Myocyte (in vitro differentiated cells): ENCODE data around the gene NOXO1. TPM values are rescaled to one million over a fixed set of nuclear protein-coding genes. Genes with fewer than 3 reads are reported as not detected.
A peak's percentile ranks its signal among the peaks of the same experiment; 100 is the strongest.

ENCODE experiments used
- DNase-seq: peaks from one replicate; pipeline ENCODE4 v3.0.0-alpha.2; 2012; ENCODE audit warnings: low read depth
- total RNA-seq: library from RNA; depleted of rRNA; stranded (reverse); fragments of >200 nt; gene quantifications from 2 replicates; pipeline ENCODE4 v1.2.3, GENCODE V29; 2014

Gene NOXO1
- total RNA-seq, 1 donor from 2014 or later: 1.1 TPM

DNA sequence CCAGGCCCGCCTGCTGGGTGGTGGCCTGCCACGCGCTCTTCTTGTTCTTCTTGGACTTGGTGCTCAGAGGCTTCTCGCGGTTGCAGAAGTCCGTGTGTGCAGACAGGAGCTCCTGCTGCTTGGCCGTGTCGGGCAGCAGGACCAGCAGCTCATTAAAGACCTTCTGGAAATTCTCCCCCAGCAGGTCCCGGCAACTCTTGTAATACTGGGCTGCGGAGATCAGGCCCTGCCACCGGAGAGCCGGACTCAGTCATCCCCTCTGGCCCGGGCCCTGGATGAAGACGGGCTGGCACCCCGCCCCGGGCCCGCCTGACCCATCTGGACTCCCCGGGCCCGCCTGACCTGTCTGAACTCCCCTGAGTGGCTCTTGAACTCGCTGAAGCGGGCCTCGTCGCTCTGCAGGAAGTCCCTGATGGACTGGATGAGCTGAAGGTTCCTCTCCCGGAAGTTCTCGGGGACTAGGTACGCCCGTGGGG is 17.1 kb upstream of the NOXO1 start:
- no peak for DNase-seq

DNA sequence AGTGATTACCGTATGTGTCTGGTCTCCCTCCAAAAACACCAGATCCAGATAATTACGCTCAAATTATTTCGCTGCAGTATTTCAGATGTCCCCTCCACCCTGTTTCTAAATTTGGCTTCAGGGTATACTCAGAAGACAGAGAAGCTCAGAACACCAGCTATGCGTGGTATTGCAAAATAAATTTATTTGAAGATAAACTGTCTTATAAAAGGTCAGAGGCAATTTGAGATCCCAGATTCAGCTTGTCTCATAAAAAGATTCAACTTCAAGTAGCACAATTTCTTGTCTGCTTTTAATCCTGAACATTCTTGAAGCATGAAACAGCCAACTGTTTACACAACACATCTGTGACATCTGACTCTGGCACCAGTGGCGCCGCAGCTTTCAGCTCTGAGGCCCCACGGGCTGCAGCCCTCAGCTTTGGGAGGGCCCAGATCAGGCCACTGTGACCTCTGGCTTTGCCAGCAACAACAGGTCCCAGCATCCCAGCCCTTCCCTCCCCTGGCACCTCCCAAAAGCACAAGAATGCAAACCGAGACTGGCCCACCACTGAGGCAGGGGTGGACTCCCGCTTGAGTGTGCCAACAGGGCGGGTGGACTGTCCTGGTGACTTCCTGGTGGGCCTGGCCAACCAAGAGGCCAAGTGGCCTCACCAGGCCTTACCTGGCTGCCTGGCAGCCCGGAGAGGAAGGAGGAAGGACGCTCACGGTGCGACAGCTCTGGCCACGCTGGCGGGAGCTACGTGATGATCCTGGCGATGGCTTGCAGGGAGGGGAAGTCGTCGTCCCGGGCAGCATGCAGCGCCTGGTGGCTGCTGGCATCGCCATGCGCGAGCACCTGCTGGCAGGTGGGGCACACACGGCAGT is 16.5 kb upstream of the NOXO1 start:
- DNase-seq: no peak

DNA sequence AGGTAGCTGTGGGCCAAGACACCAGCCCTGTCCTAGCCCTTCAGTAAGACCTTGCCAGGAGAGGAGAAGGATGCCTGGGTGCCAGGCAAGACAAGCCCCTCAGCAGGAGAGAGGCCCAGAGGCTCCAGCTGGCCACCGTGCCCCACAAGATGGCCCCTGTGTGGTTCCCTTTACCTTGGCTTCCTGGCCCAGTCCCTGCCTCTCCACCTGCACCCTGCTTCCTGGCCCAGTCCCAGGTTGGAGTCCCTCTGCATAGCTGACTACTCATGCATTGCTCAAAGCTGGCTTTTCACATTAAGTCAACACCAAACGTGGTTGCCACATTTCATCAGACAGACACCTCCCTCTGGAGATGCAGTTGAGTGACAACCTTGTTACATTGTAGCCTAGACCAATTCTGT is 12.5 kb upstream of the NOXO1 start:
- DNase-seq: no peak

DNA sequence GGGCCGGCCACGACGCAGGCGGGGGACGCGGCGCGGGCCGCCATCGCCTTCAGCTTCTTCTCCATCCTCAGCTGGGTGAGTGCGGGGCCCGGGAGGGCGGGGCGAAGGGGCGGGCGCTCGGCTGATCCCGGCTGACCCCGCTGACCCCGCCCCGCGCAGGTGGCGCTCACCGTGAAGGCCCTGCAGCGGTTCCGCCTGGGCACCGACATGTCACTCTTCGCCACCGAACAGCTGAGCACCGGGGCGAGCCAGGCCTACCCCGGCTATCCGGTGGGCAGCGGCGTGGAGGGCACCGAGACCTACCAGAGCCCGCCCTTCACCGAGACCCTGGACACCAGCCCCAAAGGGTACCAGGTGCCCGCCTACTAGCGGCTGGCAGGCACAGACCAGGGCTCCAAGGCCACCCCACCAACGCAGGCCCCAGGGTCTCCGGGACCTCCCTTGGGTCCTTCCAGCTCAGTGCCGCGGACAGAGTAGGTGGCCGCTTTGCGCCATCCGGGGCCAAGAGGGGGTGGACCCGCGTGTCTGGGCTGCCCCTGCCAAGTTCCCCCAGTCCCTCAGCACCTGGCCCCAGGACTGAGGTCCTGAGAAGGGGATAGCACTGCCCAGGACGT is 11.5 kb upstream of the NOXO1 start:
- no peak for DNase-seq

DNA sequence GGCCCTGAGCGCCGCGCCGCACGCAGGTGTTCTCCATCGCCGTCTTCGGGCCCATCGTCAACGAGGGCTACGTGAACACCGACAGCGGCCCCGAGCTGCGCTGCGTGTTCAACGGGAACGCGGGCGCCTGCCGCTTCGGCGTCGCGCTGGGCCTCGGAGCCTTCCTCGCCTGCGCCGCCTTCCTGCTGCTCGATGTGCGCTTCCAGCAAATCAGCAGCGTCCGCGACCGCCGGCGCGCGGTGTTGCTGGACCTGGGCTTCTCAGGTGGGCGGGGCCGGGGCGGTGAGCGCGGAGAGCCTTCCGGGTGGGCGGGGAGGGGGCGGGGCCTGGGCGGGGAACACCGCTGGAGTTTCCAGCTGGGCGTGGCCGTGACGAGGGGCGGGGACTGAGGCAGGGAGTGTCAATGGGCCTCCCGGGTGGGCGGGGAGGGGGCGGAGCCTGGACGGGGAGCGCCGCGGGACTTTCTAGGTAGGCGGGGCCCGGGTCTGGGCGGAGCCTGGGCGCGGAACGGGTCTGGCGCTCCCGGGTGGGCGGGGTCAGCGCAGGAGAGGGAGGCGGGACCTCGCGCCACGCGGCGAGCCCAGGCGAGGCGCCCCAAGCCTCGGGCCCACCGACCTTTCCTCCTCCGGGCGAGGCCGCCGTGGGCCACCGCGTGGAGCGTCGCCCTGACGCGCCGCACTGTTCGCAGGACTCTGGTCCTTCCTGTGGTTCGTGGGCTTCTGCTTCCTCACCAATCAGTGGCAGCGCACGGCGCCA is 10.9 kb upstream of the NOXO1 start:
- DNase-seq: peak; percentile 71

DNA sequence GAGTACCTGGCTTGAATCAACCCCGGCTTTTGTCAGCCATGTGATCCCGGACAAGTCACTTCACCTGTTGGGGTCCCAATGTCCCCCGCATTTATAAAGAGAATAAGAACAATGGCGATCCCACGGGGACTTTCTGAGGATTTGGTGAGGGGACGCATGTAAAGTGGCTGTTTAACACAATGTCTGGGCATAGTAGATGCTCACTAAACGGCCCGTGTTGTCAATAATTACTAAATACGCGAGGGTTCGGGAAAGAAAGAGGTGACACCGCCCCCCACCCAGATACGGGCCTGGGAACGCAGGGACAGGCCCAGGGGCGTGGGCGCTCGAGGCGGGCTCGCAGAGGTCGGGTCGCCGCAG is 10.3 kb upstream of the NOXO1 start:
- no peak for DNase-seq

DNA sequence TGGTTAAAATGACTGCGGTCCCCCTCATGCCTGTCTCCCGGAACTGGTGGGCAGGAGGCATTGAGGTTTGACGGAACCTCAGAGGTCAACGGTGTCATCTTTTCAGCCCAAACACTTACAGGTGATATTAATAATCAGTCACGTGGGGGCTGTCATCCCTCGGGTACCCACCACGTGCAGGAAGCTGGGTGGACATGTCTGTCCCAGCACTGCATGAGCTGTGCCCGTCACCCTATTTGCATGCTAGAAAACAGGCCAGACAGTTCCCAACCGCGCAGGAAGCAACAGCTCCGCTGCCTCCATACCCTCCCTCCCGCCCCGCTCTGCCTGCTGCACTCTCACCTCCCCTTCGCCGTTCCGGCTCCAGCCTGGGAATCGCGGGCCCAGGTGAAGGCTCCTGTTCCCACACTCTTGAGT is 9.9 kb upstream of the NOXO1 start:
- DNase-seq: no peak

DNA sequence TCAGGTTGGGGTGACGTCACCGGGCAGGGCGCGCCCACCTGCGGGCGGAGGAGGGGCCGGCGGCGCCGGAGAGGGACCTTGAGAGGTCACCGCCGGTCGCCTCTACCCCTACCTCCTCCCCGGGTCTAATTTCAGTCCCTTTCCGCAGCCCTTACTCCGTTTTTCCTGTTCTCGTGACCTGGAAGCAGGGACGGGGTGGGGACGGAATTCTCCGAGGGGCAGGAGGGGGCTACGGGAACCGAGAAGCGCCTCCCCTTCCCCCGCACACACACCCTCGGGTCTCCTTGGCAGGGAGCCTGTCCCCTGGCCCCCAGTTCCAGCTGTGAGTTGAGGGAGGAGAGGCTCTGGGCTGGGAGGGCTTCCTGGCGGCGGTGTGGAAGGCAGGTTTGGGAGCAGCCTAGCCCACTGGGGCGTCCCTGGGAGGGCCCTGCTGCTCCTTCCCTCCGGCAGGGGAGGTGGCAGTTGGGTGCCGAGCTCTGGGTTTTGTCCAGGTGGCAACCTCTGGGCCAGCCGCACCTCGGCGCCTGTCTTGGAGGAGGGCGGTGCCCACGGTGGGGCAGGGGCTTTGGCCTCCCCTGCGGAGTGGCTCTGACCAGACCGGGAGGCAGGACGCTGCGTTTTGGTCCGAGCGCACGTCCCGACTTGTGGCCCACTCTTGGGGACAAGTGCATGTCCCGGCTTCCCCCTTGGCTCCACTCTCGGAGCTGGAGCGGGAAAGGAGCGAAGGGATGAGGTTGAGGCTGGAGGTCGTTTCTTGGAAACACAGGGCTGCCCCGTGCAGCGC is 9.3 kb upstream of the NOXO1 start:
- DNase-seq: no peak

DNA sequence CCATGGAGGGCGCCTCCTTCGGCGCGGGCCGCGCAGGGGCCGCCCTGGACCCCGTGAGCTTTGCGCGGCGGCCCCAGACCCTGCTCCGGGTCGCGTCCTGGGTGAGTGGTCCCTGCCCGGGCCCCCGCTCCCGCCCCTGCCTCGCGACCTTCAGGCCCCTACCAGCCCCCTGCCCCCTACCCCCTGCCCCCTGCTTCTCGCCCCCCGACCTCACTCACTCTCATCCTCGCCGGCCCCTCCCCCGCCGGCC is 8.8 kb upstream of the NOXO1 start:
- DNase-seq: no peak

DNA sequence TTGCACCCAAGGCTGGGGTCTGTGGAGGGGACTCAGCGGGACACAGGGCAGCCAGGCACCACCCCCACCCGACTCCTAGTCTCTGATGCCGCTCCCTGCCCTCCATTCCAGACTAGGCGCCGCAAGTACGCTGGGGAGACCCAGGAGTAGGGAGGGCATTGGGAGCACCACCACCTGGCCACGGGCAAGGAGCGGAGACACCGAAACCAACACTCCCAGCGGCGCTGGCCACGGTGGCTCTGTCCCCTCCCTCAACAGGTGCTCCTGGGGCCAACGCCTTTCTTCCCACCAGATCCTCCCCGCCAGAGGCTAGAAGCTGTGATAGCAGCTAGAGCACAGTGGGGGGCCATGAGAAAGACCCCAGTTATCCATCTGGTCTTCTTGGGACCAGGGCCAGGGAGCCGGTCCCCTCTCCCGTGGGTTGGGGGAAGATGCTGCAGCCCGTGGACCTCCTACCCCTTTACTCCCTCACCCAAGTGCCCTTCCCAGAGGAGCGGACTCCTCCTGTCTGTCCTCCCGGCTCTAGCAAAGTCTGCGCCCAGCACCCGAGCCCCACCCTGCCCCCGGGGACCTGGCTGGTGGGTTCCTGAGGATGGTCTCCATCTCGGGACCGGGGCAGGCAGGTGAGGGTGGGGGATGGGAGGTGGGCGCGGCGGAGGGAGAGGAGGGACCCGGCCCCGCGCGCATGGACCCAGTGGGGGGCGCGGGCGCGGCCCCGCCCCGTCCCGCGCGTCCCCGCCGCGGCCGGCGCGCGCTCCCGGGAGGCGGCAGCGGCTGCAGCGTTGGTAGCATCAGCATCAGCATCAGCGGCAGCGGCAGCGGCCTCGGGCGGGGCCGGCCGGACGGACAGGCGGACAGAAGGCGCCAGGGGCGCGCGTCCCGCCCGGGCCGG is 8.2 kb upstream of the NOXO1 start, which contains the start of gene SYNGR3:
SYNGR3 (plus strand) TSS at position 762 of the 892 bp plus-strand sequence. CDS start 133 bp downstream, outside the sequence.
- DNase-seq: no peak

DNA sequence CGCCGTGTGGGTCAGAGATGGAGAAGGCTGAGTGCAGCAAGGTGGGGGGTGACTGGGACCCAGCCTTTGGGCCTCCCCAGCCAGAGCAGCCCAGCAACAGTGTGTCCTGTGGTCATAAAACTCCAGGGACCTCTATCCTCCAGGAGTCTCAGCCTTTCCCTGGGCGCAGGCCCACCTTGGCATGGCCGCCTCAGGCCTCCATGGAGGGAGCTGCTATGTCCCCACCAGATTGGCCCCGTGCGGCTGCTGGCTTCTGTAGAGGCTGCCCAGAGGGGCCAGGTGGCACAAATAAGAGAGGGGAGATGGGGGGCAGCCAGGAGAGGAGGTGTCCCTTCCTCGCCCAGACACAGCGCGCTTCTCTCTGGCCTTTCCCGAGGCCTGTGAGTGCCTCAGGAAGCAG is 5.9 kb upstream of the NOXO1 start:
- DNase-seq: no peak

DNA sequence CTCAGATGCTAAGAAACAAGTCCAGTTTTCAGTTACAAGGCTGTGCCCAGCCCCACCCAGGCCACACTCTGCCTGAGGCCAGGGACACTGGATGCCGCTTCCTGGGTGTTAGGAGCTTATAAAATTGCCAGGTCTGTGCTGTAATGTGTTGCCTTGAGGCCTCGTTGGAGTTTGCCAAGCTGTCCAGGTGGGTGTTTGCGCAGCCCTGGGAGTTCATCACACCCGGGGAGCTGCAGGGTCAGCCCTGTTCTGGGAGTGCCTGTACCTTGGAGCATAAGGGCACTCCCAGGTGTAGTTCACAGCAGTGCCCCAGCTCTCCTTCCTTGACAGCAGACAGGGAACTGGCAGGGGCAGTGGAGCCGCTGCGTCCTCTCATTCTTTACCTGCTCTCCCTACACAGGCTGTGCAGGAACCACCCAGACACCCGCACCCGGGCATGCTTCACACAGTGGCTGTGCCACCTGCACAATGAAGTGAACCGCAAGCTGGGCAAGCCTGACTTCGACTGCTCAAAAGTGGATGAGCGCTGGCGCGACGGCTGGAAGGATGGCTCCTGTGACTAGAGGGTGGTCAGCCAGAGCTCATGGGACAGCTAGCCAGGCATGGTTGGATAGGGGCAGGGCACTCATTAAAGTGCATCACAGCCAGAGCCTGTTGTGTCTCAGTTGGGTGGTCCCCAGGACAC is 4.3 kb upstream of the NOXO1 start:
- DNase-seq: no peak

DNA sequence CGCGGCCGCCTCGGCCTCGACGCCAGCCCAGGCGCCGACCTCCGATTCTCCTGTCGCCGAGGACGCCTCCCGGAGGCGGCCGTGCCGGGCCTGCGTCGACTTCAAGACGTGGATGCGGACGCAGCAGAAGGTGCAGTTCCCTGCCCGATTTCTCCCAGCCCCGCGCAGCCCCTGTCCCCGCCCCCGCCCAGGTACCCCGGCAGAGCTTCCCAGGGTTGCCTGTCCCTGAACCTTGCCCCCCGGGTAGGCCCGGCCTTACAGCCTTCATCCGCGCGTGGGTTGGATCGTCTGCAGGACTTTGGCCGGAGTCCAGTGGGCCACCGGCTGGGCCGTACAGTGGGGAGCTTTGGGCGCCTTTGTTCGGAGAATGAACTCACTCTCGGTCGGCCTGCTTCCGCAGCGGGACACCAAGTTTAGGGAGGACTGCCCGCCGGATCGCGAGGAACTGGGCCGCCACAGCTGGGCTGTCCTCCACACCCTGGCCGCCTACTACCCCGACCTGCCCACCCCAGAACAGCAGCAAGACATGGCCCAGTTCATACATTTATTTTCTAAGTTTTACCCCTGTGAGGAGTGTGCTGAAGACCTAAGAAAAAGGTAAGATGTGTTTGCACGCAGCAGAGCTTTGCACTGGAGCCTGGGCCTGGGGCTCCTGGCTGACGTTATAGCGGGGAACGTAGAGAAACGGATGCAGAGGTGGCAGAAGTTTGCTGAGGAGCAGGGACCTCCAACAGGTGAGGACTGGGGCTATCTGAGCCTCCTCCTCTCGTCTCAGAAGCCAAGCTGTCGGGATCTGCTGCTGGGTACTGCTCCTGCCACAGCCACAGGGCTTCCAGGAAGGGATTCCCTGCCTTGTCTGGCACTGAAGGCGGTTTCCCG is 3.3 kb upstream of the NOXO1 start:
- DNase-seq: no peak

DNA sequence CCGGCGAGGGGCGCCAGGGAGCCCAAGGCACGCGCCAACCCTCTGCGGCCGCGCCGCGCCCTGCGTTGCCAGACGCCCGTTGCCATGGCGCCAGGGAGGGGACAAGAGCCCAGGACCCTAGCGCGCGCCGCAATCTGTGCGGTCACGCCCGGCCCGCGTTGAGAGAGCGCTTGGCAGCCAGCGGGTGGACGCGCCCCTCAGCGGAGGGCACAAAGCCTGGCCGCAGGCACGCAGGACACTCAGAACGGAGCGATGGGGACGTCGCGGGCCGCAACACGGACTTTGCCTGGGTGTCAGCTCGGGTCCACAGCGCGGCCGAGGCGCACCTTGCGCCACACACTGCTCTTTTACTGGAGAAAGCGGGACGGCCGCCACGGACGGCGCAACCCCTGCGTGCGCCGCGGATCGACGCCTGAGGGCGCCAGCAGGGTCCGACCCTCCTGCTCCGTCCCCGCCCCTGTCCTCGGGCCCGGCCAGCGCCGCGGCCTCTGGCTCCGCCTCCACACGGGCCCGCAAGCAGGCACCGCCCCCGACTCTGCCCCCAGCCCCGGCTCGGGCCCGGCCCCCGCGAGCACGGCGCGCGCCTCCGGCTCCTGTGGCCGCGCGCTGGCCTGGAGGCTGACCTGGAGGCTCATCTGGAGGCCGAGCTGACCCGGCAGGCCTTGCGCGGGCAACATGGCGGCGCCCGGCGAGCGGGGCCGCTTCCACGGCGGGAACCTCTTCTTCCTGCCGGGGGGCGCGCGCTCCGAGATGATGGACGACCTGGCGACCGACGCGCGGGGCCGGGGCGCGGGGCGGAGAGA is 2.5 kb upstream of the NOXO1 start, which contains the start of gene GFER:
GFER (plus strand) TSS at position 650 of the 803 bp plus-strand sequence; CDS start at position 676, 26 bp downstream.
- peak; percentile 94 for DNase-seq

DNA sequence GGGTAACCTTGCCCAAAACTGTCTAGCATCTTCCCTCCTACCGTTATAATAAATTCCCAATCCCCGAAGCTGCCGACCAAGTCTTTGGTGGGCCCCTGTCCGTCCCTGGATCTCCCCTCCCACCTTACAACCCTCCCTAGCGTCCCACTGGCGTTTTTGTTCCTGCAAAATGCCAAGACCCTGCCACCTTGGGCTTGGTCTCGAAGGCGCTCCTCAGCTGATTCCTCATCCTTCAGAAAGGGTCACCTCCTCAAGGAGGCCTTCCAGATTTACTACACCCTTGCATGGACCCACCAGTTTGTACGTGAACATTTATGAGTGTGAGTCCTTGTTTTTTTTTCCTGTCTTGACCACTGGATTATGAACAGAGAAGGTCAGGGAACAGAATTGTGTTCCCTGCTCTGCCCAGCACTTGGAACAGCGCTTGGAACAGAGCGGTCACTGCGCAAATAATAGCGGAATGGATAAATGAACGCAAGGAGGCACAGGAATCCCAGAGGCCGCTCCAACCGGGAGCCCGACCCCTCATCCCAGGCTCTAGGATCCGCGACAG is 1.8 kb upstream of the NOXO1 start:
- no peak for DNase-seq

DNA sequence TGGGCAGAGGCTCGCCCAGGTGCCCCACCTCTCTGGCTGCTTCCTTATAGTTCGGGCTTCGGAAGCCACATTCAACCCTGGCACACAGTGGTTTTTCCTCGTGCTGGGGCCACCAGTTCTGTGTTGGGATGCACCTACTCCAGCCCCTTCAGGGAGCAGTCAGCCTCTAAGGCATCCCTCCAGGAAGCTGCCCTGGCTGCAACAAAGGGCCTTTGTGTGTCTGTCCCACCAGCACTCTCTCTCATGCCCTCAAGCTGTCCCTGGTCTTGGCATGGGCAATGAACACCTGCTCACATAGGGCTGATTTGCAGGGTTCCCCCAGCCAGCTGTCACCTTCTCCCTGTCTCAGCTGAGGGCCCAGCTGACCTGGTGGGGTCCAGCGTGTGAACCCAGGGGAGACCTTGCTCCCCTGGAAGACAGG is 754 bp upstream of the NOXO1 start:
- peak; percentile 94 for DNase-seq

DNA sequence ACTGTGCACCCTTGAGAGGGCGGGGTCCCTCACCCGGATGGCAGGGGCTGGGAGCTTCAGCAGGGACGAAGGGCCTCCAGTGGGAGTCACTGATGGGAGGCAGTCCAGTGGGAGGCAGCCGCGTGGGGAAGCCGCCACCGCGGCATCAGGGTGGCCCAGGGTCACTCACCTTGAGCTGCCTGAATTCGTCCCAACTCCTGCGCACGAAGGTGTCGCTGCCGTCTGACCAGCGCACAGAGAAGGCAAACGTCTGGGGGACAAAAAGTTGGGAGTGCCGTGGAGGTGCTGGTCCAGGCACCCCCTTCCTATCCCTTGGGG is 540 bp downstream of the NOXO1 start:
- no peak for DNase-seq
